HG02884 (cell line): ENCODE data around the gene HPGDS.
"Not testable (repeated sequence)": the region's sequence is repeated elsewhere in the genome, so short reads cannot be mapped to it uniquely, and the experiment has no call there.

Experiments
- ATAC-seq: cut with Tn5 transposase; IDR thresholded peaks from one replicate; pipeline ENCODE4 v1.9.1; 2021; ENCODE audit warnings: mild to moderate bottlenecking, moderate library complexity; ENCODE audit not compliant: unreplicated experiment

The HPGDS gene

DNA sequence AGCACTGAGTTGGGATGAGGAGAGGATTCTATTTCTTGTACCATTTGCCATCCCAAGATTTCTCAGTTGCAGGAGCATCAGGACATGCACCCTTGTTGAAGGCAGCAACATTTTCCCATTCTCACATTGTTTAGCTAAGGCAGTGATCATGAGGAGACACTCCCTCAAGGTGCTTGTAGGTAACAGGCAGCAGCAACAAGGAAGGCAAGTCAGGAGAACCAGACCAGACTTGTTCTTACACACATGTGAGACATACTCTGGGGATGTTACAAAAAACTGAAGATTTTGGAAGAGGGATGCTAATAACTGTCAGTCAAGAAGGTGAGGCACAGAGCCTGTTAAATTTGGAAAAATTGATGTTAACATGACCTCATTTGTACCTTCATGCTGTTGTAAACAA is 15.5 kb upstream of the HPGDS start:
- ATAC-seq, result no peak

- no peak for ATAC-seq
These were observed 15.0 kb upstream of the HPGDS start for GRCh38 chr4:94357624-94358023.

GRCh38 chr4:94356444-94356843 is 13.8 kb upstream of the HPGDS start:
- no peak for ATAC-seq

DNA sequence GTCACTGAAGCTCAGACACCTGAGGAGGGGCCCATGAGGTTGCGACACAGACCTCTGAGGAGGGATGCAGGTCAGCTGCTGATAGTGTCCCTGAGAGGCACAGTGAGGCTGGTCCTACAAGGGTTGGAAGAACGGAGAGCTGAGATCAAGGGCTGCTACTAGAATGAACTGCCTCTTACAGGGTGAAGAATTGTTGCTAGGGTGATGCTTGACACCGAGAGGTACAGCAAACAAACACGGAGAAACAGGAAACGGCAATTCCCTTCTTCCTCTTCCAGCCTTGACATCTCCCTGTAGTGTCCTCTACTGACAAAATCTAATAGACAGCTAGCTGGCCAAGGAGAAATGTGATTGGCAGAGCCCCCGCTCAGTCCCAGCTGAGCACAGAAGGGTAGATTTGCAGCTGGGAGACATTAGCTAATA is 11.8 kb upstream of the HPGDS start:
- ATAC-seq, result no peak

DNA sequence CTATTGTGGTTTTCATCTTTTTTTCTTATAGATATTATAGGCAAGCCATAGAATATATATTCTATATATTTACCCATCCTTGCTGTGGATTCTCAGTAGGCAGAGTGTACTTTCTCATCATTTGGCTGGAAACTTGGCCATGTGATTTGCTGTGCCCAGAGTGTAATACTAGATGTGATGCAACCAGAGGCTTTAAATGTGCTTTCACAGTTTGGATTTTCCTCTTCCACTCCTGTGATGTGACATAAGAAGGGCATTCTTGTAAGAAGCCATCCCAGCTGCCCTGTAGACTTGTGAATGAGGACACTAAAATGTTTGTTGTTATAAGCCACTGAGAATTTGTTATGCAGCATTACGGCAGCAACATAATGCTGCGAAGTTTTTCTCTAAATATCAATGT is 10.4 kb upstream of the HPGDS start:
- ATAC-seq, result no peak

- no peak for ATAC-seq
These were observed 9.5 kb upstream of the HPGDS start for GRCh38 chr4:94352163-94352562.

- no peak for ATAC-seq
These were observed 8.7 kb upstream of the HPGDS start for GRCh38 chr4:94351319-94351718.

- ATAC-seq, result no peak
These were observed 7.5 kb upstream of the HPGDS start for GRCh38 chr4:94350095-94350494.

GRCh38 chr4:94349193-94349592 is 6.6 kb upstream of the HPGDS start:
- no peak for ATAC-seq

DNA sequence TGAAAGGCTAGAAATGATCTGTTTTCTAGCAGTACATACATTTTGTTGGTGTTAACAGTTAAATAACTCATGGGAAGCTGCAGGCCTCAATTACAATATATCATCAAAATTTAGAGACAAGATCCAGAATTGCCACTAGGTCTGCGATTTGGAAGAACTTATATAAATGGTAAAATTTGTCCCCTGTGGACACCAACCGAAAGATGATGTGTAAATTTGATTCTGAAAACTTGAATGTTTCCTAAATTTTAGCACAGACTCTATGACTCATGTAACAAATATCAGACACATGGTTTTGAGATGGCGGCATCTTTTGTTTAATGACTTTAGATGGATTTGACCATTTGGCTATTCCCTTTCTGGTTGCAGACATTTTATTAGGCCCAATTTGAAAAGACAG is 6.0 kb upstream of the HPGDS start:
- ATAC-seq, result no peak

GRCh38 chr4:94346541-94346940 is 3.9 kb upstream of the HPGDS start:
- no peak for ATAC-seq

GRCh38 chr4:94345969-94346368 is 3.3 kb upstream of the HPGDS start:
- ATAC-seq, result no peak

DNA sequence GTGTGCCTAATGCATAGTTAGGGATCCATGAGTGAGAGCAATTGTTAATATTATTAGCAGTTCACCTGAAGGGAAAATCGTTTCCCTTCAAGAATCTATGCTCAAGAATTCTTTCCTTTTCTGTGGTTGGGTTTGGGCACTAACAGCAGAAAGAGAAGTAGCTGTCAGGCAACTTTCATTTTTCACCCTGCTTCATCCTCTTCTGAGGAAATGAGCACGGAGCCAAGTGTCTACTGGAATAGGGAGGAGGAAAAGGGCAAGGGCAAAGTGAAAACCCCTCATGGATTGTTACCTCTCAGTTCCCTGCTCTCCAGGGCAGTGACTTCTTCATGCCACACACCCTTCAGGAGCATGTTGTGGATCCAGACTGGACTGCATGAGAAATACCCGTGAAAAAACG is 2.6 kb upstream of the HPGDS start:
- no peak for ATAC-seq

GRCh38 chr4:94344457-94344856 is 1.8 kb upstream of the HPGDS start:
- ATAC-seq, result no peak

DNA sequence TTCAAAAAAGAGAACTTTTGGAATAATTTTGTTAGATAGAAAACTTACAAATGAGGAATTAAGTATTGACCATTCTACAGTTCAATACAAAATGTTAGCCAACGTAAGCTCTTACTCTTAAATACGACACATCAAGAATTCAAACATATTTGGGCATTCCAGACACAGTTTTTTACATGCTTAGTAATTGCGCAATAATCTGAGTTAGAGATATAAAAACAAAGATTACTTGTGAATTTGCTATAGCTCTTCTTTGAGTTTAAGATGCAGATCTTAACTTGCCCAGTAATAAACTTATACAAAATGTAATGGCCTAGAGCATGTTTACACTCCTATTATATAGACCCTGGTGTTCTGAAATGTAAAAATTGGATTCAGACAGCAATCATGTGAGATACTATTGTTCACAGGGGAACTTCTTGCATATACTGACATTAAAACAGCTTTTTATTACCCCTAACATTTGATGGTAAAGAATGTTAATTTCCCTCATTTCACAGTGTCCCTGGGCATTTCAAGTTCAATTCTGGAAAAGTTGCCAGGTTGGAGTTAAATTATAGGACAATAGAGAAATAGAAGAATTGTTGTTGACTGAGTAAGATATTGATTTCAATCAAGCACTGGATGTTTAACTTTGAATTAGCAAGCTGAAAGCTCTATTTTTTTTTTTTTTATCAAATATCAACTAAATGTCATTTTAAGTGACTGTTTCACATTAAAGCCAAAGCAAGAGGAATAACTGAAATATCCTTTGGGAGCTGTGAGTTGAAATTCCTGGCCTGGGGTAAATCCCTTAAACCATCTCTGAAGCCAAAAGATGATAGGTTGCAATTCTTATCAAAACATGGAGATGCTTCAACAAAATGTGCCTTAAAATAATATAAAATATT is 910 bp downstream of the HPGDS start:
- no peak for ATAC-seq

- ATAC-seq, result no peak
These were observed 2.9 kb downstream of the HPGDS start for GRCh38 chr4:94339779-94340178.

DNA sequence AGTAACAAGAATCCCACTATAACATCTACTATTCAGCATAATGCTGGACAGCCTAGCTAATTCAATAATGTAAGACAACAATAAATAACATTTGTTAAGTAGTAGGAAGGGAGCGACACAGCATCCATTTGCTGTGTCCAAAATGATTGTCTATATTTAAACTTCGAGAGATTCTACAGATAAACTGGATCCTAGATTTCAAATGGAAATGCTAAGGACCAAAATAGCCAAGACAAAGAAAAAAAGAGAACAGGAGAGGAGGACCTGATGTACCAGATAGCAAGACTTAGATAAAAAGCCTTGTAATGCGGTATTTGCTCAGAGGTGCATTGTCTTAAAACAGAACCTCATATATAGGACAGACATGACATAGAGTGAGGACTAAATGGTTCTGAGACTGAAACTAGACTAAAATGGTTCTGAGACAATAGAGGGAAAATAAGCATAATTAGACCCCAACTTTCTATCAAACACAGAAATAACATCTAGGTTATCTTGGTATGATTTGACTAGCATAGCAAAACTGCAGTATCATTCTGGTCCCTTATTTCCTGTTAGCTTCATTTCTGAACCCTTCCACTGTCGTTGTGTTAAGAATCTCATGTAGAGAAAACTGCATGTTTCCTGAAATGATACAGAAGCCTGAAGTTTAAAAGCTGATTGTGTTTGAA is 3.8 kb downstream of the HPGDS start:
- peak; percentile 90 for ATAC-seq

GRCh38 chr4:94336791-94337190 is 5.8 kb downstream of the HPGDS start:
- not testable (repeated sequence) for ATAC-seq

- ATAC-seq, result no peak
These were observed 6.3 kb downstream of the HPGDS start for GRCh38 chr4:94336303-94336702.

GRCh38 chr4:94334962-94335361 is 7.7 kb downstream of the HPGDS start:
- ATAC-seq, result no peak

DNA sequence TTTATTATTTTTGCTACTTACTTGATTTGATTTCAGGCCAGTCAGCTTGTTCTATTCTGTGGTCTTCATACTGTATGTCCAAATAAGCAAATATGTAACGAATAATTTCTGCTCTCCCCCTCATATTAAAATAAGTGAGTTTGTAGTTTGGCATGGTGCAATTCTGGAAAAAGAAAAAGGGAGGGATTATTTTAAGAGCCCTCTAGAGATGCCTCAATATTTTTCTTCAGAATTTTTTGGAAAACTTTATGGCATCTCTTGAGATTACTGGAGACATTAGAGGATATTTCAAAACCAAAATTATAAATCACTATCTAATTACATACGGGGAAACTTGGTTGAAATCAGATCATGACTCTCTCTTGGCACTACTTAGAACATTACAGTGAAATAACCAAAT is 8.2 kb downstream of the HPGDS start:
- no peak for ATAC-seq

DNA sequence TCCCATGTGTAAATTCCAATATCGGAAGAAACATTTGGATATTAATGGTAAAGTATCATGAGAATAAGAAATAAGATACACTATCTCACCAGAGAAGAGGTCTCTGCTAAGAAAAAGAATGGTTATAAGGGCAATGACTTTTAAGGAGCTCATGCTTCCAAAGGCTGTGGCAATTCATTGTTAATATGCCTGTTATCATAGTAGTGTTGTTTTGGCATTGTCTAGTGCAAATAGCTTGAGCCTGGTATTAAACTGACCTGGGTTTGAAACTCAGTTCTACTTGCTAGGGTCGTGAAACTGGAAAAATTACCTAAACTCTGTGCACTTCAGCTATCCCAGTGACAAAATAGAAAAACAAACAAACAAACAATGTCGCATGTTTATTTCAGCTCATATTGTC is 8.8 kb downstream of the HPGDS start:
- ATAC-seq, result no peak
